NB4 (cell line): ENCODE results near the gene SMCO2.

Source experiments
- CTCF ChIP-seq: IDR thresholded peaks from one replicate; pipeline ENCODE4 v1.5.1; 2012; ENCODE audit warnings: low read depth, low read length
- POLR2A ChIP-seq: IDR thresholded peaks from 2 replicates; pipeline ENCODE4 v1.6.1; 2011; ENCODE audit warnings: mild to moderate bottlenecking; ENCODE audit not compliant: insufficient read length; ENCODE audit errors: extremely low read depth

- no peak for TF ChIP-seq CTCF
- no peak for TF ChIP-seq POLR2A
These were observed 50.9 kb downstream of the SMCO2 start for GRCh38 chr12:27497446-27497845.
